ENCODE results near the gene CHD6. TPM values are rescaled to one million over a fixed set of nuclear protein-coding genes. Genes with fewer than 3 reads are reported as not detected.

Gene CHD6
- total RNA-seq, 1 experiment from 2014 or later: 46.7 TPM

DNA sequence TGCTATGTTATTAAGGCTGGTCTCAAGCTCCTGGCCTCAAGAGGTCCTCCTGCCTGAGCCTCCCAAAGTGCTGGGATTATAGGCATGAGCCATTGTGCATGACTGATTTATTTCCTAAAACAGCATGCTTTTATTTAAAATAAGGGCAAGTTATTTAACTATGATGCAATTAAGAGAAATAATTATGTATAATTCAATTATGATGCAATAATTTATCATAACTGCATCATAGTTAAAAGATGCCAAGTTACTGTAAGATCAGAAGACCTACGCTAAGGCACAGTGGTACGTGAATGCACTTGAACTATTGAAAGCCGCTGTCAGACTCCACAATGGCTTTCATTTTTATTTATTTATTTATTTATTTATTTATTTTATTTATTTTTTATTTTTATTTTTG lies 227.3 kb downstream of the CHD6 start:
- no peak overlapping the region for H3K4me3 ChIP-seq (ENCODE audit: low read depth, low read length, poor library complexity, severe bottlenecking)
- BruUV-seq (replicated peaks): no TSS peak
- H3K27ac ChIP-seq (ENCODE audit: low read depth, low read length, poor library complexity, severe bottlenecking): no peak overlapping the region
- POLR2A ChIA-PET (ENCODE audit: low non-redundant PET): interaction anchor here (0.6 kb wide), 1 partner anchor 1506 kb away, joined by 3 read pairs; no protein-coding TSS in a partner anchor
- no peaks in the 10 kb centered on the region for H3K27me3 ChIP-seq (replicated peaks; ENCODE audit: insufficient read depth, low read depth, low read length, poor library complexity)
- intact Hi-C loops (cut with micrococcal nuclease; ENCODE audit: unreplicated experiment): no loop called here
- H3K4me1 ChIP-seq (ENCODE audit: insufficient read depth, low read length, poor library complexity, severe bottlenecking): no peaks in the 10 kb centered on the region
- CTCF ChIA-PET: no interaction called here
- no peaks in the 10 kb centered on the region for H3K36me3 ChIP-seq (ENCODE audit: insufficient read depth, low read length, poor library complexity, severe bottlenecking)
- no peak for DNase-seq (ENCODE audit: low spot score)
- TF ChIP-seq EZH2 (IDR thresholded peaks at IDR 0.05; ENCODE audit: borderline replicate concordance, low read depth, low read length, poor library complexity, severe bottlenecking): no peak
- TF ChIP-seq, protein P1, sequence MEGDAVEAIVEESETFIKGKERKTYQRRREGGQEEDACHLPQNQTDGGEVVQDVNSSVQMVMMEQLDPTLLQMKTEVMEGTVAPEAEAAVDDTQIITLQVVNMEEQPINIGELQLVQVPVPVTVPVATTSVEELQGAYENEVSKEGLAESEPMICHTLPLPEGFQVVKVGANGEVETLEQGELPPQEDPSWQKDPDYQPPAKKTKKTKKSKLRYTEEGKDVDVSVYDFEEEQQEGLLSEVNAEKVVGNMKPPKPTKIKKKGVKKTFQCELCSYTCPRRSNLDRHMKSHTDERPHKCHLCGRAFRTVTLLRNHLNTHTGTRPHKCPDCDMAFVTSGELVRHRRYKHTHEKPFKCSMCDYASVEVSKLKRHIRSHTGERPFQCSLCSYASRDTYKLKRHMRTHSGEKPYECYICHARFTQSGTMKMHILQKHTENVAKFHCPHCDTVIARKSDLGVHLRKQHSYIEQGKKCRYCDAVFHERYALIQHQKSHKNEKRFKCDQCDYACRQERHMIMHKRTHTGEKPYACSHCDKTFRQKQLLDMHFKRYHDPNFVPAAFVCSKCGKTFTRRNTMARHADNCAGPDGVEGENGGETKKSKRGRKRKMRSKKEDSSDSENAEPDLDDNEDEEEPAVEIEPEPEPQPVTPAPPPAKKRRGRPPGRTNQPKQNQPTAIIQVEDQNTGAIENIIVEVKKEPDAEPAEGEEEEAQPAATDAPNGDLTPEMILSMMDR (conservative IDR thresholded peaks at IDR 0.05; ENCODE audit: low read depth, low read length): no peak
- no peaks in the 10 kb centered on the region for H3K9me3 ChIP-seq (ENCODE audit: low read depth, low read length, poor library complexity, severe bottlenecking)

DNA sequence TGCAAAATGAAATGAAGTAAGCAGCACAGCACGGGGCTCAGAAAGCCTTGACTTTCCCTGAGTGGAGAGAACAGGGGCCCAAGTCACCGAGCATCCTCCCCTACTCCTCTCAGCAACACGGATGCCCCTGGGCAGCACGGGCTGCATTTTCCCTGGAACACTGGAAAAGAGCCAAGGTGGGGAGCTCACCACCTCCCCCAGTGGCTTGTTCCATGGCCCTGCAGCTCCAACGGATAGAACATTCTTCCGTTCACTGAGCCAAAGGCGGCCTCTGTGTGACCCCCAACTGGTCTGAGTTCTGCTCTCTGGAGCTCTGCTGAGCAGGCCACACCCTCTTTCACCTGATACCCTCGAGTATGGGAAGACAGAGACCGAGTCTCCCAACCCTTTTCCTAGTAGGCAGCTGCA lies 230.7 kb downstream of the CHD6 start:
- H3K9me3 ChIP-seq (ENCODE audit: low read depth, low read length, poor library complexity, severe bottlenecking): no peaks in the 10 kb centered on the region
- no peaks in the 10 kb centered on the region for H3K27me3 ChIP-seq (replicated peaks; ENCODE audit: insufficient read depth, low read depth, low read length, poor library complexity)
- no peaks in the 10 kb centered on the region for H3K4me1 ChIP-seq (ENCODE audit: insufficient read depth, low read length, poor library complexity, severe bottlenecking)
- no peak overlapping the region for H3K4me3 ChIP-seq (ENCODE audit: low read depth, low read length, poor library complexity, severe bottlenecking)
- no peak for DNase-seq (ENCODE audit: low spot score)
- no peak overlapping the region for H3K27ac ChIP-seq (ENCODE audit: low read depth, low read length, poor library complexity, severe bottlenecking)
- TF ChIP-seq EZH2 (IDR thresholded peaks at IDR 0.05; ENCODE audit: borderline replicate concordance, low read depth, low read length, poor library complexity, severe bottlenecking): no peak
- TF ChIP-seq, protein P1 (conservative IDR thresholded peaks at IDR 0.05; ENCODE audit: low read depth, low read length): no peak
- POLR2A ChIA-PET (ENCODE audit: low non-redundant PET): no interaction called here
- H3K36me3 ChIP-seq (ENCODE audit: insufficient read depth, low read length, poor library complexity, severe bottlenecking): no peaks in the 10 kb centered on the region
- intact Hi-C loops (cut with micrococcal nuclease; ENCODE audit: unreplicated experiment): no loop called here
- CTCF ChIA-PET: no interaction called here
- BruUV-seq (replicated peaks): no TSS peak

DNA sequence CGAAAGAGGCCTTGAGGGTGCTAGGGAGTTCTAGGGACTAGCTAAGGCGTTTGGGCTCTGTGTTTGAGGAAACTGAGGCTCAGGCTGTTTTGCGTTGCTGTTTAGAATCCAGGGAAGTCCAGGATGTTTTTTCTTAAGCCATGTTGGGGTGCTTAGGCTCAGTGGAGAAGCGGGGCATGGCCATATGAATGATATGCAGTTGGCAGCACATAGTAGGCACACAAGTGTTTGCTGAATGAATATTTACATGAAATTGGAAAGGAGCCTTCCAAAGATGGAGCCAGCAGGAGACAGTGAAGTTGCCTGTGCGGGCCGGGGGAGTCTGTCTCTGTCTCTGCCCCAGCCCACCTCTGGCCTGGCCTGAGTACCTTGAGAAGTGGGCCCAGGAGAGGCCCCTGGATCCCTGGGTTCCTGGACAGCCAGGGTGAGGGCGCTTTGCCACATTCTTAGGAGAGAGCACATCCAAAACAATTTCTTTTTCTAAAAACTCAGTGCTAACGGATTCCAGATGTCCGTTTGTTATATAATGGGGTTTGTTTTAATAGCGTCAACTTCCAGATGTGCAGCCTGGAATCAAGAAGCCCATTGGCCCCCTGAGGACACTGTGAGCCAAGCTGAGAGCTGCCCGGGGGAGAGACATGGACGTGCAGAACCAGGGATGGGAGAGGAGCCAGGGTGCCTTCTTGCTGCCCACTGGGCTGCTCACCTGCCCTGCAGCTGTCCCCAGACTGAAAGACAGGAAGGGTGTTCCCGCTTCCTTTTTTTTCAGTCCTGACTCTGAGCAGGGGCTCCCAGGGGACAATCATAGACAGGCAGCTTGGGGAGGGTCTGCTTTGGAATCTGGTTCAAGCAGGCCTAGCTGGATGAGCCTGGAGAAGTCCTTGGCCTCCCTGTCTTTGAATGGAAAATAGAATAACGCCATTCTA lies 231.4 kb downstream of the CHD6 start:
- Histone ChIP-seq H3K4me3 (ENCODE audit: low read depth, low read length, poor library complexity, severe bottlenecking) (no peak overlapping the region), H3K36me3 (ENCODE audit: insufficient read depth, low read length, poor library complexity, severe bottlenecking) (no peaks in the 10 kb centered on the region), H3K9me3 (ENCODE audit: low read depth, low read length, poor library complexity, severe bottlenecking) (no peaks in the 10 kb centered on the region), H3K27me3 (replicated peaks; ENCODE audit: insufficient read depth, low read depth, low read length, poor library complexity) (no peaks in the 10 kb centered on the region), H3K27ac (ENCODE audit: low read depth, low read length, poor library complexity, severe bottlenecking) (no peak overlapping the region), H3K4me1 (ENCODE audit: insufficient read depth, low read length, poor library complexity, severe bottlenecking) (no peaks in the 10 kb centered on the region)
- POLR2A ChIA-PET (ENCODE audit: low non-redundant PET): no interaction called here
- DNase-seq (ENCODE audit: low spot score): peak; percentile 27
- no TSS peak for BruUV-seq (replicated peaks)
- intact Hi-C loops (cut with micrococcal nuclease; ENCODE audit: unreplicated experiment): no loop called here
- CTCF ChIA-PET: no interaction called here
- TF ChIP-seq, protein P1 (conservative IDR thresholded peaks at IDR 0.05; ENCODE audit: low read depth, low read length): no peak

Data from A673 (cell line).